Measurements from ENCODE around the gene GPATCH1. TPM values are rescaled to one million over a fixed set of nuclear protein-coding genes. Genes with fewer than 3 reads are reported as not detected.
"Not testable (repeated sequence)": the region's sequence is repeated elsewhere in the genome, so short reads cannot be mapped to it uniquely, and the experiment has no call there.

The GPATCH1 gene
- polyA plus RNA-seq, 4 donors, result 4.6 to 12.5 (median 9.1) TPM

GRCh38 chr19:33040994-33041827, 39.8 kb upstream of the GPATCH1 start:
- H3K27ac ChIP-seq (ENCODE audit: low read depth in 1 of 3, low read length in 2 of 3), result peak overlapping the region; percentile 92 to 100 (median 95)
- H3K27me3 ChIP-seq (ENCODE audit: control insufficient read depth in 3 of 3, insufficient read depth in 3 of 3, low read length in 3 of 3), result no peaks in the 10 kb centered on the region
- FAIRE-seq, result no peak
- H3K9me3 ChIP-seq (ENCODE audit: control insufficient read depth in 2 of 2, insufficient read depth in 1 of 2, low read depth in 1 of 2, low read length in 1 of 2), result no peaks in the 10 kb centered on the region
- peaks cover 0 to 61% (median 0%) of the 10 kb centered on the region in 3 donors for H3K36me3 ChIP-seq (ENCODE audit: control insufficient read depth in 3 of 3, insufficient read depth in 2 of 3, low read depth in 1 of 3, low read length in 3 of 3)
- no peak overlapping the region for H3K4me3 ChIP-seq (ENCODE audit: low read depth in 1 of 3, low read length in 3 of 3)
- 18 to 42% (median 27%) methylated on average over 9 of the region's 9 CpGs for WGBS, 3 donors
- DNase-seq, result peak; percentile 97 to 98
- peaks cover 0 to 47% (median 9%) of the 10 kb centered on the region in 3 donors for H3K4me1 ChIP-seq (ENCODE audit: control insufficient read depth in 3 of 3, insufficient read depth in 2 of 3, low read depth in 1 of 3, low read length in 2 of 3)

GRCh38 chr19:33041828-33042160, 39.2 kb upstream of the GPATCH1 start:
- DNase-seq; FAIRE-seq; H3K27me3 ChIP-seq (ENCODE audit: control insufficient read depth in 3 of 3, insufficient read depth in 3 of 3, low read length in 3 of 3); H3K9me3 ChIP-seq (ENCODE audit: control insufficient read depth in 2 of 2, insufficient read depth in 1 of 2, low read depth in 1 of 2, low read length in 1 of 2); H3K4me3 ChIP-seq (ENCODE audit: low read depth in 1 of 3, low read length in 3 of 3): not testable (repeated sequence)
- peak overlapping the region; percentile 92 to 100 (median 95) for H3K27ac ChIP-seq (ENCODE audit: low read depth in 1 of 3, low read length in 2 of 3)
- peaks cover 0 to 52% (median 9%) of the 10 kb centered on the region in 3 donors for H3K4me1 ChIP-seq (ENCODE audit: control insufficient read depth in 3 of 3, insufficient read depth in 2 of 3, low read depth in 1 of 3, low read length in 2 of 3)
- H3K36me3 ChIP-seq (ENCODE audit: control insufficient read depth in 3 of 3, insufficient read depth in 2 of 3, low read depth in 1 of 3, low read length in 3 of 3), result peaks cover 0 to 60% (median 0%) of the 10 kb centered on the region in 3 donors
- 24 to 65% (median 35%) methylated on average over 3 of the region's 3 CpGs for WGBS, 3 donors

- Histone ChIP-seq H3K4me3 (ENCODE audit: low read depth in 1 of 3, low read length in 3 of 3) (no peak overlapping the region), H3K36me3 (ENCODE audit: control insufficient read depth in 3 of 3, insufficient read depth in 2 of 3, low read depth in 1 of 3, low read length in 3 of 3) (peaks cover 0 to 53% (median 1%) of the 10 kb centered on the region in 3 donors), H3K27me3 (ENCODE audit: control insufficient read depth in 3 of 3, insufficient read depth in 3 of 3, low read length in 3 of 3) (no peaks in the 10 kb centered on the region), H3K9me3 (ENCODE audit: control insufficient read depth in 2 of 2, insufficient read depth in 1 of 2, low read depth in 1 of 2, low read length in 1 of 2) (no peaks in the 10 kb centered on the region), H3K4me1 (ENCODE audit: control insufficient read depth in 3 of 3, insufficient read depth in 2 of 3, low read depth in 1 of 3, low read length in 2 of 3) (peaks cover 2 to 62% (median 13%) of the 10 kb centered on the region in 3 donors), H3K27ac (ENCODE audit: low read depth in 1 of 3, low read length in 2 of 3) (peak overlapping the region; percentile 57 to 95 (median 92))
- 20 to 55% (median 25%) methylated on average over 8 of the region's 8 CpGs for WGBS, 3 donors
- DNase-seq, result peak; percentile 96 to 99
- no peak for FAIRE-seq
Observed at GRCh38 chr19:33047422-33047821, 33.6 kb upstream of the GPATCH1 start.

- DNase-seq, result peak; percentile 74 to 76
- H3K9me3 ChIP-seq (ENCODE audit: control insufficient read depth in 2 of 2, insufficient read depth in 1 of 2, low read depth in 1 of 2, low read length in 1 of 2), result no peaks in the 10 kb centered on the region
- peak overlapping the region; percentile 81 to 95 (median 92) for H3K27ac ChIP-seq (ENCODE audit: low read depth in 1 of 3, low read length in 2 of 3)
- H3K36me3 ChIP-seq (ENCODE audit: control insufficient read depth in 3 of 3, insufficient read depth in 2 of 3, low read depth in 1 of 3, low read length in 3 of 3), result peaks cover 0 to 46% (median 1%) of the 10 kb centered on the region in 3 donors
- no peak for FAIRE-seq
- H3K4me3 ChIP-seq (ENCODE audit: low read depth in 1 of 3, low read length in 3 of 3), result no peak overlapping the region
- H3K27me3 ChIP-seq (ENCODE audit: control insufficient read depth in 3 of 3, insufficient read depth in 3 of 3, low read length in 3 of 3), result no peaks in the 10 kb centered on the region
- 16 to 51% (median 31%) methylated on average over 15 of the region's 15 CpGs for WGBS, 3 donors
- H3K4me1 ChIP-seq (ENCODE audit: control insufficient read depth in 3 of 3, insufficient read depth in 2 of 3, low read depth in 1 of 3, low read length in 2 of 3), result peaks cover 2 to 60% (median 11%) of the 10 kb centered on the region in 3 donors
Observed at GRCh38 chr19:33048806-33049676, 31.9 kb upstream of the GPATCH1 start.

- Histone ChIP-seq H3K27ac (ENCODE audit: low read depth in 1 of 3, low read length in 2 of 3) (peak overlapping the region; percentile 81 to 95 (median 92)), H3K27me3 (ENCODE audit: control insufficient read depth in 3 of 3, insufficient read depth in 3 of 3, low read length in 3 of 3) (no peaks in the 10 kb centered on the region), H3K4me3 (ENCODE audit: low read depth in 1 of 3, low read length in 3 of 3) (no peak overlapping the region), H3K36me3 (ENCODE audit: control insufficient read depth in 3 of 3, insufficient read depth in 2 of 3, low read depth in 1 of 3, low read length in 3 of 3) (peaks cover 0 to 49% (median 1%) of the 10 kb centered on the region in 3 donors), H3K9me3 (ENCODE audit: control insufficient read depth in 2 of 2, insufficient read depth in 1 of 2, low read depth in 1 of 2, low read length in 1 of 2) (no peaks in the 10 kb centered on the region), H3K4me1 (ENCODE audit: control insufficient read depth in 3 of 3, insufficient read depth in 2 of 3, low read depth in 1 of 3, low read length in 2 of 3) (peaks cover 2 to 69% (median 11%) of the 10 kb centered on the region in 3 donors)
- 96 to 99% (median 97%) methylated on average over 3 of the region's 3 CpGs for WGBS, 3 donors
- FAIRE-seq (no peak), DNase-seq (no peak)
Observed at GRCh38 chr19:33050110-33050509, 30.9 kb upstream of the GPATCH1 start.

GRCh38 chr19:33052352-33052972, 28.5 kb upstream of the GPATCH1 start:
- Histone ChIP-seq H3K4me3 (ENCODE audit: low read depth in 1 of 3, low read length in 3 of 3) (no peak overlapping the region), H3K27me3 (ENCODE audit: control insufficient read depth in 3 of 3, insufficient read depth in 3 of 3, low read length in 3 of 3) (no peaks in the 10 kb centered on the region), H3K4me1 (ENCODE audit: control insufficient read depth in 3 of 3, insufficient read depth in 2 of 3, low read depth in 1 of 3, low read length in 2 of 3) (peaks cover 2 to 65% (median 11%) of the 10 kb centered on the region in 3 donors), H3K27ac (ENCODE audit: low read depth in 1 of 3, low read length in 2 of 3) (peak overlapping the region; percentile 81 to 89 (median 84)), H3K9me3 (ENCODE audit: control insufficient read depth in 2 of 2, insufficient read depth in 1 of 2, low read depth in 1 of 2, low read length in 1 of 2) (no peaks in the 10 kb centered on the region), H3K36me3 (ENCODE audit: control insufficient read depth in 3 of 3, insufficient read depth in 2 of 3, low read depth in 1 of 3, low read length in 3 of 3) (peaks cover 0 to 48% (median 1%) of the 10 kb centered on the region in 3 donors)
- WGBS, 3 donors, result 16 to 56% (median 35%) methylated on average over 8 of the region's 8 CpGs
- peak; percentile 77 to 88 for DNase-seq
- FAIRE-seq, result no peak

GRCh38 chr19:33054623-33055022, 26.4 kb upstream of the GPATCH1 start:
- peaks cover 0 to 46% (median 10%) of the 10 kb centered on the region in 3 donors for H3K4me1 ChIP-seq (ENCODE audit: control insufficient read depth in 3 of 3, insufficient read depth in 2 of 3, low read depth in 1 of 3, low read length in 2 of 3)
- 11 to 55% (median 37%) methylated on average over 8 of the region's 8 CpGs for WGBS, 3 donors
- no peaks in the 10 kb centered on the region for H3K9me3 ChIP-seq (ENCODE audit: control insufficient read depth in 2 of 2, insufficient read depth in 1 of 2, low read depth in 1 of 2, low read length in 1 of 2)
- DNase-seq, result peak; percentile 98 to 100
- peak overlapping the region; percentile 79 to 89 (median 82) for H3K27ac ChIP-seq (ENCODE audit: low read depth in 1 of 3, low read length in 2 of 3)
- peaks cover 0 to 49% (median 1%) of the 10 kb centered on the region in 3 donors for H3K36me3 ChIP-seq (ENCODE audit: control insufficient read depth in 3 of 3, insufficient read depth in 2 of 3, low read depth in 1 of 3, low read length in 3 of 3)
- H3K4me3 ChIP-seq (ENCODE audit: low read depth in 1 of 3, low read length in 3 of 3), result no peak overlapping the region
- FAIRE-seq, result no peak
- H3K27me3 ChIP-seq (ENCODE audit: control insufficient read depth in 3 of 3, insufficient read depth in 3 of 3, low read length in 3 of 3), result no peaks in the 10 kb centered on the region

- peak; percentile 49 to 60 for DNase-seq
- peaks cover 0 to 52% (median 5%) of the 10 kb centered on the region in 3 donors for H3K4me1 ChIP-seq (ENCODE audit: control insufficient read depth in 3 of 3, insufficient read depth in 2 of 3, low read depth in 1 of 3, low read length in 2 of 3)
- H3K27ac ChIP-seq (ENCODE audit: low read depth in 1 of 3, low read length in 2 of 3), result peak overlapping the region; percentile 79 to 89 (median 82)
- H3K4me3 ChIP-seq (ENCODE audit: low read depth in 1 of 3, low read length in 3 of 3), result no peak overlapping the region
- FAIRE-seq, result no peak
- peaks cover 0 to 51% (median 1%) of the 10 kb centered on the region in 3 donors for H3K36me3 ChIP-seq (ENCODE audit: control insufficient read depth in 3 of 3, insufficient read depth in 2 of 3, low read depth in 1 of 3, low read length in 3 of 3)
- WGBS, 3 donors, result 6 to 34% (median 20%) methylated on average over 2 of the region's 2 CpGs
- H3K27me3 ChIP-seq (ENCODE audit: control insufficient read depth in 3 of 3, insufficient read depth in 3 of 3, low read length in 3 of 3), result no peaks in the 10 kb centered on the region
- no peaks in the 10 kb centered on the region for H3K9me3 ChIP-seq (ENCODE audit: control insufficient read depth in 2 of 2, insufficient read depth in 1 of 2, low read depth in 1 of 2, low read length in 1 of 2)
Observed at GRCh38 chr19:33055718-33056117, 25.3 kb upstream of the GPATCH1 start.

Data from small intestine (tissue), 7 donors.